ENCODE results near the gene THRB. TPM values are rescaled to one million over a fixed set of nuclear protein-coding genes. Genes with fewer than 3 reads are reported as not detected.

THRB gene
- total and polyA plus RNA-seq, 9 of the 15 experiments (the other 6 are each of a cell fraction or from before 2014, with no cell fraction given), result 1.7 to 14.9 (median 6.9) TPM

- TF ChIP-seq REST (IDR thresholded peaks at IDR 0.05; ENCODE audit: borderline replicate concordance) (peak; percentile 34; the same call in 1 of the 2 replicates), REST (CRISPR knock-in tag; IDR thresholded peaks at IDR 0.05; ENCODE audit: low read depth) (no peak), GMEB1 (CRISPR knock-in tag; IDR thresholded peaks at IDR 0.05) (no peak), STAT6 (CRISPR knock-in tag; IDR thresholded peaks at IDR 0.05) (no peak), CAMTA2 (CRISPR knock-in tag; conservative IDR thresholded peaks at IDR 0.05) (no peak), PTRF (tag; IDR thresholded peaks at IDR 0.05) (no peak), DLX4 (CRISPR knock-in tag; IDR thresholded peaks at IDR 0.05) (no peak), IRF9 (tag; IDR thresholded peaks at IDR 0.05) (0 out of 2 replicates have a peak, but pooled peaks have one; percentile 20), ZNF197 (CRISPR knock-in tag; IDR thresholded peaks at IDR 0.05; ENCODE audit: low read depth) (no peak), RB1 (IDR thresholded peaks at IDR 0.05; ENCODE audit: low read depth) (no peak), ZC3H11A (IDR thresholded peaks at IDR 0.05; ENCODE audit: low read depth, low read length) (no peak), MED1 (CRISPR knock-in tag; IDR thresholded peaks at IDR 0.05; ENCODE audit: borderline replicate concordance) (no peak), MTA2 (IDR thresholded peaks at IDR 0.05; ENCODE audit: low read depth) (peak; percentile 60; the same call in 1 of the 2 replicates)
Measured at GRCh38 chr3:24303057-24303754, 191.4 kb downstream of the THRB start (continued).

Data from K562 (cell line).